Hematopoietic multipotent progenitor cell treated with erythropoietin and hydrocortisone succinate and interleukin-3 and kit ligand, for 6 days (in vitro differentiated cells): ENCODE data around the gene SLC4A8.

Experiments used
- DNase-seq: peaks from one replicate; pipeline ENCODE4 v3.0.0-alpha.2; 2015

Gene SLC4A8

DNA sequence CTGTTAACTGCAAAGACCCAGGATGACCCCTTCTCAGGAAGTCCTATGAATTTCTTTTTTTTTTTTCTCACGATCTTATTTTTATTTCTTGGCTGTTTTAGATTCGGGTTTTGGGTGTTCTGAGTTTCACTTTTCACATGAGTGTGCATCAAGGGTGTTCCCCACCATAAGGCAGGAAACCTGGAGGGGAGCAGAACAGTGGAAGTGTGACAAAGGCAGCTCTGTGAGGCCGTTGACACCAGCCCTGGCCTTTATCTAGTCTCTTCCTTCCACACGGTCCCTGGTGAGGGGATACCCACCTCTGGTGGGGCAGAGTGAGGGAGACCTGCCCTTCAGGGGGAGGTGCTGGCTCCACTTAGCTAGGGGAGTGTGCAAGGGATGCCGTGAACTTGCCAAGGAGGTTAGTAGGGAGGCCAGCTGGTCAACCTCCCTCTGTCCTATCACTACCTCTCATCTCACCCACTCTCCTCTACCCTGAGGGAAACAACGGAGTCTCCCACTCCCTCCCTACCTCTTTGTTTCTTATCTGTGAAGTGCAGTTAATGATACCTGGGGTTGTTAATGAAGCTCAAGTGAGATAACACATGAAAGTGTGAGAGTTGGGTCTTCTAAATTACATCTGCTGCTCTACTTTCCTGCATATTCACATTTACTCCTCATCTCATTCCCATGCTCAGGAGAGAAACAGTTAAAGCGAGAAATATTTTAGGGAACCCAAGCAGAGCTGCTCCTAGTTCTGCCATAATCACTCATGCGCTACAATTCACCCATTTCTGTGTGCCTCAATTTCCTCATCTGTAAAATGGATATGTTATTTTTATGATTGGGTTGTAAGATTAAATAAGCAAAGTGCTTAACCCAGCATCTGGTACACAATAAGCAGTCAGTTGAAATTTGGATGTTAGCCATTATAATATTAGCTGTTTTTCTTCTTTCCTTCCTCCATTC lies 29.1 kb upstream of the SLC4A8 start:
- peak; percentile 94 for DNase-seq

DNA sequence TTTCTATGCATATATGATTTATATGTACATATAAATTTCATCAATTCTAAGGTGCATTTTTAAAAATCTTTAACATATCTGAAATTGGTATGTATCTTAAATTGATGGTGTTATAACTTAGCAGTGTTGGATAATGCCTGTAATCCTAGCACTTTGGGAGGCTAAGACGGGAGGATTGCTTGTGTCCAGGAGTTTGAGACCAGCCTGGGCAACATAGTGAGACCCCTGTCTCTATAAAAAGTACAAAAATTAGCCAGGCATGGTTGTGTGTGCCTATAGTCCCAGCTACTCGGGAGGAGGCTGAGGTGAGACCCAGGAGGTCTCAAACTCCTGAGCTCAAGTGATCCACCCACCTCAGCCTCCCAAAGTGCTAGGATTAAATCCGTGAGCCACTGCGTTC lies 27.0 kb upstream of the SLC4A8 start:
- DNase-seq: no peak

DNA sequence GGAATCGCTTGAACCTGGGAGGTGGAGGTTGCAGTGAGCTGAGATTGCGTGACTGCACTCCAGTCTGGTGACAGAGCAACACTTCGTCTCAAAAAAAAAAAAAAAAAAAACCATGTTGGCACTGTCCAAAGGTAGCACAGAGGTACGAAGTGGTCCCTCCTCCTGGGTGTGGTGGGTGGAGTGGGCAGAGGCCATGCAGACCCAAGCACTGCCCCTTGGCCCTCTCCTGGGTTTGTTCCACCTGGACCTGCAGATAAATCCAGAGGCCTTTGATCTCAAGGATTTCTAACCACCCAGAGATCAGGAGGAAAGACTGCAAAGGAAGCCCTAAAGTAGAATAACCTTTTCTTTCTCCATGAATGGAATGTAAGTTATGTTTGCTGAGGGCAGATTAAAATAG lies 24.7 kb upstream of the SLC4A8 start:
- DNase-seq: no peak

GRCh38 chr12:51401020-51401419 lies 23.6 kb upstream of the SLC4A8 start:
- no peak for DNase-seq

DNA sequence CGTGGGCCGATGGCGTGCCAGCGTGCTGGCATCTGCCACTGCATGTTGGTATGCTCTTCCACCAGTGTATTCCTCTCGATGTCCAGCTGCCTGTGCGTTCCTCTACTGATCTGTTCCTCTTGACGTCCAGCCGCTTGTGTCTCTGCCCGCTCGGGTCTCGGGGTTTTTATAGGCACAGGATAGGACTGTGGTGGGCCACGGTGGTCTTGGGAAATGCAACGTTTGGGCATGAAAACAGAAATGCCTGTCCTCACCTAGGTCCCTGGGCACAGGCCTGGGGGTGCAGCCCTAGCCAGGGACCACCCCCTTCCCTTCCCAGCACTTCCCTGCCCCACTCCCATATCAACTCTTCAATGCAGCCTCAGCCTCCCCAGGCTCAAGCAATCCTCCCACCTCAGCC lies 23.1 kb upstream of the SLC4A8 start:
- no peak for DNase-seq

DNA sequence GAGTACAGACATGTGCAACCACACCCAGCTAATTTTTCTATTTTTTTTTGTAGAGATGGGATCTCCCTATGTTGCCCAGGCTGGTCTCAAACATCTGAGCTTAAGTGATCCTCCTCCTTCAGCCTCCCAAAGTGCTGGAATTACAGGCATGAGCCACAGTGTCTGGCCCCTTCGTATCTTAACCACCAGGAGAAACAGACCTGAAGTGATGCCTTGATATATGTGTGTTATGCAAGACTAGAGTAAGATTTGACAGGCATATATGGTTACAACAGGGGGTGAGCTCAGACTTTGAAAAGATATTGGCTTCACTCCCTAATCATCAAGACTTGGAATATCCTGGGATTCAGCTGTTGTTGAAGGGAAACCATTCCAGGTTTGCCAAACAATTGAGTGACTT lies 22.7 kb upstream of the SLC4A8 start:
- no peak for DNase-seq

- DNase-seq: no peak
Observed at GRCh38 chr12:51403159-51403558, 21.5 kb upstream of the SLC4A8 start.

- DNase-seq: peak; percentile 63
Observed at GRCh38 chr12:51403681-51404136, 20.9 kb upstream of the SLC4A8 start.

- no peak for DNase-seq
Observed at GRCh38 chr12:51404627-51405026, 20.0 kb upstream of the SLC4A8 start.

DNA sequence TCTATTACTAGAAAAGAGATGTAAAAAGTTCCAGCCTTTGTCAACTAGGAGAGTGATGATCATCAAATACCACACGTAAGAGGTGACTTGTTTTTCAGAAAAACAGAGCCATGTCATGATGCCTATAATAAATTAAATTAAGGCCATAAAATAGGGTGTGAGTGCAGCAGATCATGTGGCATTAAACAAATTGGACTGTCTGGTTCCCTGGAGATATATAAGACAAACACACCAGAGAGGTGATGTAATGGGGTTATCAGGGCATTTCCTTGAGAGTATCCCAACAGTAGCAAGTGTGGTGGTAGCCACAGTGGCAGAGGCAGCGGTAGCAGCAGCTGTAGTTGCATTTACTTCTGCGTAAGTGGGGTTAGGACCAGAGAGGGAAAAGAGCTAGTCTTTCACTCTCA lies 18.8 kb upstream of the SLC4A8 start:
- DNase-seq: no peak

GRCh38 chr12:51406290-51406689 lies 18.3 kb upstream of the SLC4A8 start:
- peak; percentile 51 for DNase-seq

- no peak for DNase-seq
Observed at GRCh38 chr12:51406859-51407258, 17.8 kb upstream of the SLC4A8 start.

DNA sequence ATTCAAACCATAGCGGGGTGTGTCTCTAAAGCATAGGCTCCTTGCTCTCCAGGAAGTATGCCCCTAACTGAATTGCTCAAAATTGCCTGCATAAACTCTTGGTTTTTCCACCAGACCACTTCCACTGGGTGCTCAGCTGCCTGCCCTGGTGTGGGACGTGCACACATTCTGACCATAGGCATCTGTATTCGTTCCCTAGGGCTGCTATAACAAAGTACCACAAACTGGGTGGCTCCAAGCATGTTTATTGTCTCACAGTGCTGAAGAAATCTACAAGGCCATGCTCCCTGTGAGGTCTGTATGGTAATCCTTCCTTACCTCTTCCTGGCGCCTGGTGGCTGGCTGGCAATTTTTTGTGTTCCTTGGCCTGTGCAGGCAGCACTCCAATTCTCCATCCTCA lies 17.0 kb upstream of the SLC4A8 start:
- DNase-seq: no peak

DNA sequence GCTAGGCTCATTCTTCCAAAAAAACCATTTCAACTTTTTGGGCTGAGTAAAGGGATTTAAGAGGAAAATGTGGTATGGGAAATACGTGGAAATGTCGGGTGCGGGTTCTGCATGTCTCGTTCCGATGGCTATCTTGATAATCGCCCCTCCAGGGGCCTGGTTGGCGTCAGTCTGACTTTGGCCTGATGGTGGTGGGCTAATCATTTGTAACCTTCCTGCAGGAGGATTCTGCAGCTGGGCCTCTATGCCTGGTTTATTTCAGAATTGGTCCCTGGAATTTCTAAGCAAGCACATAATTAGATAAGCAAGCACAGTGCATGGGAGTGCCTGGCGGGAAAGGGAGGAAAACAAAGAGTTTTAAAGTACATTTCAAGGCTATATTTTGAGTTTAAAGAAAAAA lies 14.8 kb upstream of the SLC4A8 start:
- no peak for DNase-seq

GRCh38 chr12:51413149-51413548 lies 11.5 kb upstream of the SLC4A8 start:
- DNase-seq: no peak

- DNase-seq: no peak
Observed at GRCh38 chr12:51413791-51414190, 10.8 kb upstream of the SLC4A8 start.

DNA sequence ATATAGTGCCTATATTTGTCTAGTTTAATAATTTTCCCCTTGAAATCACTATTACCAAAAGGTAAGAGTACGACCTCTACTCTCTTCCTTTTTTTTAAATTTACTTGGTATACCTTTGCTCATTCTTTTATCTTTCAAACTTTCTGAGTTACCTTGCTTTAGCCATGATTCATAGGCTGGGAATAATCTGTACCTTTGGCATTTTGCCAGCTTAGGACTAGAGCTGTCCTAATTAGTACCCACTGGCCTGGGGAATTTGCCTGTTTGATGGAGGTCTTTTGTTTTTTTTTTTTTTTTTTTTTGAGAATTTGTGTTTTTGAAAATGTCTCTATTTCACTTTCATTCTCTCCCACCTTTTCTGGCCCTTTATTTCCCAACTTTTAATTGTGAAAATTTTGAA lies 8.7 kb upstream of the SLC4A8 start:
- DNase-seq: no peak

- no peak for DNase-seq
Observed at GRCh38 chr12:51417826-51418225, 6.8 kb upstream of the SLC4A8 start.

- peak; percentile 35 for DNase-seq
Observed at GRCh38 chr12:51419425-51420193, 5.0 kb upstream of the SLC4A8 start.

DNA sequence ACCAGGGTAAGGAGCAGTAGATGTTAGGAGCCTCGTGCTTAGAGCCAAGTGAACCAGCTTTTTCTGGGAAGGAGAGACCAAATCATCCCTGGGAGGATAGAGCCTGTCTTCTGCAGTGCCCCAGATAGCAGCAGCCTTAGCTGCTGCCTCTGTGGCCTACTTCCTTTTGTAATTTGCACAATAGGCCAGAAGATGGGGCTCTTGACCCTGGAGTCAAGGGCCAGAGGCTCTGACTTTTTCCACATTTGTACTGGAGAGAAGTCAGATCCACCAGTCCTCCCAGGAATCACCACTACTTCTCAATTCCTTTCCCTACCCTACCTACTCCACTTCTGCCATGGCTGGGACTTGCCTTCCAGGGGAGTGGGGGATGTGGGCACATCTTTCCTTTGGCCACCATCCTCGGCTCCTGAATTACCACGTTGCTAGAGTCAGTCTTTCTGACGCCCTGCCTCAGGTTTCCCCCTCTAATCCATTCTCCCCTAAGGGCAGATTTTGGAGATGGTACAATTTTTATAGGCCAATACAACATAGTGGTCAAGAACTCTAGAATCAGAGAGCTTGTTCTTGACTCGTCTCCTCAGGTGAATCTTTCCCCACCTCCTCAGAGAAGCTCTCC lies 3.3 kb upstream of the SLC4A8 start:
- DNase-seq: peak; percentile 84

DNA sequence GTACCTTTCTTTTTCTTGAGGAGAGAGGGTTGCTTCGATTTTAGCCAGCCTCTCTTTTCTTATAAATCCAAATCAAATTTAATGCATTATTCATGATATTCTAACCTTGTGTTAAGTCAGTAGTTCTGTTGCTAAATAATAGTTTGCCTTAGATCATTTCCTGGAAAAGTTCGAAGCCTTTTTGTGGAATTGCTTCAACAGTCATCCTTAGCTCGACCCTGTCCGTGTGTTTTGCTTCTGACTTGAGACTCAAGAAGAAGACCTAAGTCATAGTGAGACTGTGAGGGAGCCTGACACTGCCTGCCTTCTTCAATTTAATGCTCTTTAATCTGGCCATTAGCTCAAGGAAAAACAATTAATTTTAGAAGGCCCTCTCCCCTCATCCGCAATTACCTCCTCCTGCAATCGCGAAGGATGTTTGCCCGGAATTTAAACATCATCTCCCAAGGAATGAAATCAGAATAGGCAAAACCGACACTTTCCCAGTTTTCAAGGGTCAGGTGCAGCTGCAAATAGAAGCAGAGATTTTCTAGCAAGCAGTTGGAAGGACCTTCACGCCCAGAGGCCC lies 453 bp upstream of the SLC4A8 start:
- DNase-seq: no peak

DNA sequence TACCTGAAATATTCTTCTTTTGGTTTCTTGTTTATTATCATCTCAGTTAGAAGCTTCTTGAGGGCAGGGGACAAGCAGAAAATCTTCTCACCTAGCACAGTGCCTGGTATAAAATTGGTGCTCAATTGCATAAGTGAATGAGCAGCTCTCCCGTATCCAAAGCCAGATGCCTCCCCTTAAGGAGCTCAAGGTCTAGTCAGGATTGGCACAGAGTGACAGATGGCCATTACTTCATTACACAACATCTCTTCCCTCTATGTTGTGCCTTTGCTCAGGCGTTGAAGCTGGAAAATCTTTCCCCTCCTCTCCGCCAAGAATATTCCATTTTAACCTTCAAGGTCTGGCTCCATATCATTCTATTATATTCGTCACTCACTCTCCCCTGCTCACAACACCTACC lies 3.6 kb downstream of the SLC4A8 start:
- DNase-seq: no peak

GRCh38 chr12:51429700-51430099 lies 5.1 kb downstream of the SLC4A8 start:
- DNase-seq: no peak
